ENCODE data around the gene TMPRSS11A. TPM values are rescaled to one million over a fixed set of nuclear protein-coding genes. Genes with fewer than 3 reads are reported as not detected.

The TMPRSS11A gene
- total RNA-seq, 1 donor from 2014 or later, result not detected

GRCh38 chr4:67871867-67872266 lies 91.4 kb downstream of the TMPRSS11A start:
- no peak for DNase-seq (ENCODE audit: low spot score)

- no peak for DNase-seq (ENCODE audit: low spot score)
These were observed 93.6 kb downstream of the TMPRSS11A start for GRCh38 chr4:67869580-67870190.

GRCh38 chr4:67861513-67861912 lies 101.8 kb downstream of the TMPRSS11A start:
- DNase-seq (ENCODE audit: low spot score), result no peak

Other genes with a start within 250 kb of the TMPRSS11A start
- gene GNRHR, start 209.1 kb downstream of the TMPRSS11A start, total RNA-seq, result not detected
- not detected for gene TMPRSS11D, start 79.5 kb downstream of the TMPRSS11A start, total RNA-seq
- gene TMPRSS11F, start 166.4 kb upstream of the TMPRSS11A start, total RNA-seq, result not detected